H1 (cell line): ENCODE measurements around the gene C15orf40. TPM values are rescaled to one million over a fixed set of nuclear protein-coding genes. Genes with fewer than 3 reads are reported as not detected.

Experiments
- CHD7 ChIP-seq: fragments of 300-600 bp; sonication (generic); IDR thresholded peaks from 2 replicates; pipeline ENCODE4 v1.7.1; 2012; ENCODE audit warnings: low read length, moderate library complexity, mild to moderate bottlenecking, inconsistent platforms; ENCODE audit not compliant: insufficient replicate concordance
- HDAC6 ChIP-seq: IDR thresholded peaks from one replicate; pipeline ENCODE4 v1.7.1; 2012; ENCODE audit warnings: low read depth, mild to moderate bottlenecking, inconsistent platforms, low read length, moderate library complexity
- SIRT6 ChIP-seq: IDR thresholded peaks from one replicate; pipeline ENCODE4 v1.7.1; 2012; ENCODE audit warnings: low read length, inconsistent platforms
- TAF1 ChIP-seq: IDR thresholded peaks from 2 replicates; pipeline ENCODE4 v1.6.1; 2011; ENCODE audit warnings: mild to moderate bottlenecking, low read depth, low read length
- USF2 ChIP-seq: IDR thresholded peaks from 2 replicates; pipeline ENCODE4 v1.6.1; 2011; ENCODE audit warnings: low read length, improper control_type of control experiment
- polyA plus RNA-seq, 7 experiments: library from polyadenylated mRNA; depleted of rRNA in 3 of 7; stranded (reverse) in 5 of 7; unstranded in 2 of 7; fragments of >200 nt in 5 of 7; fragments of 200-250 nt in 2 of 7; gene quantifications; 1 replicate in 5 of 7; 2 replicates in 1 of 7; 4 replicates in 1 of 7; pipeline versions ENCODE4 v1.2.1 to v1.2.3, GENCODE V29; 2011 to 2013; ENCODE audit warnings: missing spikeins in 2 of 7, mixed read lengths in 2 of 7
- total RNA-seq: library from RNA; stranded (reverse); fragmentation: NEBNext Ultra II Directional; extraction: Animal tissue kit (Norgen Biotek cat#: 25700); gene quantifications from 2 replicates; pipeline ENCODE4 v1.2.1, GENCODE V29; 2021

C15orf40 gene
- total and polyA plus RNA-seq, 2 of the 8 experiments (the other 6 are each of a cell fraction or from before 2014, with no cell fraction given) = 10.7 TPM

GRCh38 chr15:82945326-82945725, 66.1 kb downstream of the C15orf40 start (continued):
- no peak for TF ChIP-seq CHD7
- TF ChIP-seq SIRT6 = no peak
- TF ChIP-seq USF2 = no peak
- TF ChIP-seq TAF1 = no peak
- no peak for TF ChIP-seq HDAC6
